ENCODE measurements around the gene VIPR1.

VIPR1 gene

GRCh38 chr3:42517117-42517516 lies 14.7 kb downstream of the VIPR1 start:
- no peaks in the 10 kb centered on the region for H3K36me3 ChIP-seq (ENCODE audit: insufficient read depth, low read length)
- H3K9ac ChIP-seq (ENCODE audit: insufficient read length), result no peak overlapping the region
- TF ChIP-seq FOXP2 (optimal IDR thresholded peaks at IDR 0.05; ENCODE audit: control extremely low read depth, extremely low read length, insufficient read depth), result no peak
- no peak for TF ChIP-seq EZH2 (IDR thresholded peaks at IDR 0.05)
- TF ChIP-seq POLR2AphosphoS5 (IDR thresholded peaks at IDR 0.05; ENCODE audit: borderline replicate concordance, low read depth, low read length), result no peak
- no peak overlapping the region for H3K4me3 ChIP-seq
- H3K27ac ChIP-seq, result no peak overlapping the region
- DNase-seq (ENCODE audit: low read depth, low spot score), result no peak
- H3K9me3 ChIP-seq (ENCODE audit: low read depth, low read length), result no peaks in the 10 kb centered on the region

GRCh38 chr3:42518800-42519567 lies 16.5 kb downstream of the VIPR1 start:
- no peaks in the 10 kb centered on the region for H3K9me3 ChIP-seq (ENCODE audit: low read depth, low read length)
- H3K9ac ChIP-seq (ENCODE audit: insufficient read length), result no peak overlapping the region
- no peak overlapping the region for H3K27ac ChIP-seq
- H3K4me3 ChIP-seq, result no peak overlapping the region
- H3K36me3 ChIP-seq (ENCODE audit: insufficient read depth, low read length), result no peaks in the 10 kb centered on the region
- DNase-seq (ENCODE audit: low read depth, low spot score), result no peak
- TF ChIP-seq EZH2 (IDR thresholded peaks at IDR 0.05) (no peak), FOXP2 (optimal IDR thresholded peaks at IDR 0.05; ENCODE audit: control extremely low read depth, extremely low read length, insufficient read depth) (no peak), POLR2AphosphoS5 (IDR thresholded peaks at IDR 0.05; ENCODE audit: borderline replicate concordance, low read depth, low read length) (no peak)

GRCh38 chr3:42519568-42519962 lies 17.1 kb downstream of the VIPR1 start:
- Histone ChIP-seq H3K9me3 (ENCODE audit: low read depth, low read length) (no peaks in the 10 kb centered on the region), H3K4me3 (no peak overlapping the region), H3K36me3 (ENCODE audit: insufficient read depth, low read length) (no peaks in the 10 kb centered on the region), H3K27ac (no peak overlapping the region), H3K9ac (ENCODE audit: insufficient read length) (no peak overlapping the region)
- DNase-seq (ENCODE audit: low read depth, low spot score), result no peak
- TF ChIP-seq EZH2 (IDR thresholded peaks at IDR 0.05) (no peak), FOXP2 (optimal IDR thresholded peaks at IDR 0.05; ENCODE audit: control extremely low read depth, extremely low read length, insufficient read depth) (no peak), POLR2AphosphoS5 (IDR thresholded peaks at IDR 0.05; ENCODE audit: borderline replicate concordance, low read depth, low read length) (no peak)

- Histone ChIP-seq H3K27ac (no peak overlapping the region), H3K9ac (ENCODE audit: insufficient read length) (no peak overlapping the region), H3K4me3 (no peak overlapping the region), H3K36me3 (ENCODE audit: insufficient read depth, low read length) (no peaks in the 10 kb centered on the region), H3K9me3 (ENCODE audit: low read depth, low read length) (no peaks in the 10 kb centered on the region)
- DNase-seq (ENCODE audit: low read depth, low spot score), result no peak
- no peak for TF ChIP-seq POLR2AphosphoS5 (IDR thresholded peaks at IDR 0.05; ENCODE audit: borderline replicate concordance, low read depth, low read length)
- no peak for TF ChIP-seq EZH2 (IDR thresholded peaks at IDR 0.05)
Measured at GRCh38 chr3:42520336-42520735, 17.9 kb downstream of the VIPR1 start.

- Histone ChIP-seq H3K4me3 (no peak overlapping the region), H3K36me3 (ENCODE audit: insufficient read depth, low read length) (no peaks in the 10 kb centered on the region), H3K9me3 (ENCODE audit: low read depth, low read length) (no peaks in the 10 kb centered on the region), H3K9ac (ENCODE audit: insufficient read length) (no peak overlapping the region), H3K27ac (no peak overlapping the region)
- TF ChIP-seq EZH2 (IDR thresholded peaks at IDR 0.05) (no peak), FOXP2 (optimal IDR thresholded peaks at IDR 0.05; ENCODE audit: control extremely low read depth, extremely low read length, insufficient read depth) (no peak), POLR2AphosphoS5 (IDR thresholded peaks at IDR 0.05; ENCODE audit: borderline replicate concordance, low read depth, low read length) (no peak)
- no peak for DNase-seq (ENCODE audit: low read depth, low spot score)
Measured at GRCh38 chr3:42520906-42521305, 18.5 kb downstream of the VIPR1 start.

GRCh38 chr3:42524751-42525150 lies 22.3 kb downstream of the VIPR1 start:
- no peak for DNase-seq (ENCODE audit: low read depth, low spot score)
- TF ChIP-seq EZH2 (IDR thresholded peaks at IDR 0.05) (no peak), POLR2AphosphoS5 (IDR thresholded peaks at IDR 0.05; ENCODE audit: borderline replicate concordance, low read depth, low read length) (no peak), FOXP2 (optimal IDR thresholded peaks at IDR 0.05; ENCODE audit: control extremely low read depth, extremely low read length, insufficient read depth) (no peak)
- H3K4me3 ChIP-seq, result no peak overlapping the region
- H3K9ac ChIP-seq (ENCODE audit: insufficient read length), result no peak overlapping the region
- H3K27ac ChIP-seq, result no peak overlapping the region
- H3K36me3 ChIP-seq (ENCODE audit: insufficient read depth, low read length), result no peaks in the 10 kb centered on the region
- H3K9me3 ChIP-seq (ENCODE audit: low read depth, low read length), result no peaks in the 10 kb centered on the region

GRCh38 chr3:42525212-42525611 lies 22.8 kb downstream of the VIPR1 start:
- DNase-seq (ENCODE audit: low read depth, low spot score), result no peak

GRCh38 chr3:42525736-42526345 lies 23.4 kb downstream of the VIPR1 start:
- Histone ChIP-seq H3K4me3 (no peak overlapping the region), H3K9ac (ENCODE audit: insufficient read length) (no peak overlapping the region), H3K27ac (no peak overlapping the region), H3K9me3 (ENCODE audit: low read depth, low read length) (no peaks in the 10 kb centered on the region), H3K36me3 (ENCODE audit: insufficient read depth, low read length) (no peaks in the 10 kb centered on the region)
- no peak for DNase-seq (ENCODE audit: low read depth, low spot score)
- no peak for TF ChIP-seq FOXP2 (optimal IDR thresholded peaks at IDR 0.05; ENCODE audit: control extremely low read depth, extremely low read length, insufficient read depth)
- no peak for TF ChIP-seq EZH2 (IDR thresholded peaks at IDR 0.05)
- no peak for TF ChIP-seq POLR2AphosphoS5 (IDR thresholded peaks at IDR 0.05; ENCODE audit: borderline replicate concordance, low read depth, low read length)

More at GRCh38 chr3:42525212-42525611, 22.8 kb downstream of the VIPR1 start:
- Histone ChIP-seq H3K27ac (no peak overlapping the region), H3K9ac (ENCODE audit: insufficient read length) (no peak overlapping the region), H3K36me3 (ENCODE audit: insufficient read depth, low read length) (no peaks in the 10 kb centered on the region), H3K4me3 (no peak overlapping the region), H3K9me3 (ENCODE audit: low read depth, low read length) (no peaks in the 10 kb centered on the region)
- TF ChIP-seq EZH2 (IDR thresholded peaks at IDR 0.05) (no peak), POLR2AphosphoS5 (IDR thresholded peaks at IDR 0.05; ENCODE audit: borderline replicate concordance, low read depth, low read length) (no peak), FOXP2 (optimal IDR thresholded peaks at IDR 0.05; ENCODE audit: control extremely low read depth, extremely low read length, insufficient read depth) (no peak)

Measured in SK-N-MC (cell line).